GM21576 (cell line): ENCODE data around the gene KIFC3.

ENCODE experiments used
- ATAC-seq: cut with Tn5 transposase; IDR thresholded peaks from one replicate; pipeline ENCODE4 v1.9.1; 2021; ENCODE audit warnings: mild to moderate bottlenecking, moderate library complexity; ENCODE audit not compliant: unreplicated experiment

KIFC3 gene

GRCh38 chr16:57769541-57770145, 32.6 kb downstream of the KIFC3 start:
- no peak for ATAC-seq

DNA sequence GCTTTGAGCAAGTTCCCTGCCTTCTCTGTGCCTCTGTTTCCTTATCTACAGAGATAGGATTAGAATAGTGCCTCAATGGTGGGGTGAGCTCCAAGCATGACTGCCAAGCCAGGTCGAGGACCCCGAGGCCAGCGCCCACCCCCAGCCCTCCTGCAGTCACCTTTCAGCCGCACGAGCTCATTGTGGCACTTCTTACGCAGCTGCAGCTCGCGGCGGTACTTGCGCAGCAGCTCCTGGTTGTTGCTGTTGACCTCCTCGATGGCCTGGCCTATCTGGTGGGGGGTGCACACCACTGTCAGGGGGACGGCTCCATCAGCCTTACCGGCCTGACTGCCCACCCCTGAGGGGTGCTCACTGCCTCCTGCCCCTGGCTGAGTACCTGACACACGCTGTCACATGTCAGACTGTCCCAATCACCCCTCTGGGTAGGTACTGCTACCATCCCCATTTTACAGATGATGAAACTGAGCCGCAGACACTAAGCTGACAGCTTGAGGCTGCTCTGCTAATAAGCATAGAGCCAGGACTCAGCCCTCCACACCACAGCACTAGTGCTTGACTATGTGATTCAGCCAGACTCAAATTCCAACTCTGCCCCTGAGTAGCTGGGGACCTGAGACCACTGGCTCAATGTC, 35.5 kb downstream of the KIFC3 start:
- no peak for ATAC-seq

- no peak for ATAC-seq
Measured at GRCh38 chr16:57765160-57765728, 37.0 kb downstream of the KIFC3 start.

DNA sequence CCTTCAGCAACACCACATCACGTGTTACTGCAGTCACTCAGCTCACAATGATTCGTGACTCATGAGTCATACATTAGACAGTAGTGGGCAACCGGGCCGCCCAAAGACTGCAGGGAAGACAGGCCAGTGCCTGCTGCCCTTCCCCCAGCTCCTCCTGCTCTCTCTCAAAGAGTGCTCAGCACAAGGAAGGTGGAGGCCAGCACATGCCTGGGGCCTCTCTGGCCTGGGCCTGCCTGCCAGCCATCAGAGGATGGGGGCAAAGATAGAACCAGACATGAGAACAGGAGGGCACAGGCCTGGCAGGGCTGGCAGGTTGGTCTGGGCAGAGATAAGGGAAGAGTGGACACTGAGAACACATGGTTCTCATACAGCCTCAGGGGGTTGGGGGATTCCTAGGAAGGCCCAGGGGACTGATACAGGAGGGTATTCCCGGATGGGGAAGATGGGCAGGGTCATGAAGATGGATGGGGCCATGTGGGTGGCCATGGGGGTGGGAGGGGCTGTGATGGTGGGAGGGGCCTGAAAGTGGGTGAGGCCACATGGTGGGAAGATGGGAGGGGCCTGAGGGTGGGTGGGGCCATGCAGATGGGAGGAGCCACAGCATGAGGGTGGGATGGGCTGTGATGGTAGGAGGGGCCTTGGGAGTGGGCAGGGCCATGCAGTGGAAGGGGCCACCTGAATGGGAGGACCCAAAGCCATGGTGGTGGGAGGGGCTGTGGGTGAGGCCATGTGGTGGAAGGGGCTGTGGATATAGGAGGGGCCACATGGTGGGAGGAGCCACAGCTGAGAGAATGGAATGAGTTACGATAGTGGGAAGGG, 37.7 kb downstream of the KIFC3 start:
- no peak for ATAC-seq

DNA sequence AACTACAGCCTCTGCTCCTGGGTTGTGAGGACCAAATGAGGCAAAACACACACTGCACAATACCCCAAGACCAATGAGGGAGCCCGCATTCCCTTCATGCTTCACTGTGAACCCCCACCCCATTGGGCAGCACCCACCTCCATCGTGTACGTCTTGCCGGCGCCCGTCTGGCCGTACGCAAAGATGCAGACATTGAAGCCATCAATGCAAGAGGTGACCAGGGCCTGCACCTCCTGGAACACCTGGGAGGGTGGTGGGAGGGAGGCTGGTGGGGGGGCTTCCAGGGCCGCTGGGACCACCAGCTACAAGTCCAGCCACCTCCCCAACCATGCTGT, 38.3 kb downstream of the KIFC3 start:
- no peak for ATAC-seq

DNA sequence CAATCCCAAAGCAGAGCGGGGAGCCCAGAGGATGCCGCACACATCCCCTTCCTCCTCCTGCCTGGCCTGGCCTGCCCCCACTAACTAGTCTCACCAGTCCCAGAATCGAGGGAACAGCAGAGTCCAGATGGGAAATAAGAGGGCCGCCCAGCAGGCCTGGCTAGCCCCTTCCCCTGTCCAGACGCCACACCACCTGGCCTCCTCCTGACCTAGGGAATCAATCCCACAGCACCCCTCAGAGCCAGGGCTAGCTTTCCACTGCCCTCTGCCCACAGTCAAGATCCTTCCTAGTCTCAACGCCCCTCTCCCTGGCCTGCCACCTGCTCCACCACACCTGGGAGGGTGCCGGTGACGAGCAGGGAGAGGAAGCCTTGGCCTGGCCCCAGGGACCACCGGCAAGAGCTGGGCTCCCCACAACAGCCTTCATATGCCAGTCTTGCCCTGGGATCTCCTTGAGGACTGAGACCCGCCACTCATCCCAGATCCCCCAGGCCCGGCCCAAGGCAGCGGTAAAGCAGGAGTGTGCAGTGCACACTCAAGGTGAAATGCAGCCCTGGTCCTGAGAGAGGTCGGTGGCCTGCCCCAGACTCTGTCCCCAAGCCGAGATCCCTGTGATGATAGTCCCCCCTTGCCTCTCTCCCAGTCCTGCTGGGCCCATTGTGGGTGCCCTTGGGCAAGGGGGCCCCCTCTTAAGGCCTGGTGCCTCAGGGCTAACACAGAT, 38.8 kb downstream of the KIFC3 start:
- ATAC-seq = no peak

GRCh38 chr16:57762365-57763040, 39.8 kb downstream of the KIFC3 start:
- no peak for ATAC-seq

- ATAC-seq = no peak
Measured at GRCh38 chr16:57761957-57762356, 40.3 kb downstream of the KIFC3 start.

GRCh38 chr16:57761301-57761700, 41.0 kb downstream of the KIFC3 start:
- no peak for ATAC-seq

GRCh38 chr16:57760357-57761160, 41.7 kb downstream of the KIFC3 start:
- no peak for ATAC-seq

GRCh38 chr16:57759541-57760356, 42.5 kb downstream of the KIFC3 start:
- ATAC-seq = no peak

- no peak for ATAC-seq
Measured at GRCh38 chr16:57759131-57759530, 43.2 kb downstream of the KIFC3 start.

DNA sequence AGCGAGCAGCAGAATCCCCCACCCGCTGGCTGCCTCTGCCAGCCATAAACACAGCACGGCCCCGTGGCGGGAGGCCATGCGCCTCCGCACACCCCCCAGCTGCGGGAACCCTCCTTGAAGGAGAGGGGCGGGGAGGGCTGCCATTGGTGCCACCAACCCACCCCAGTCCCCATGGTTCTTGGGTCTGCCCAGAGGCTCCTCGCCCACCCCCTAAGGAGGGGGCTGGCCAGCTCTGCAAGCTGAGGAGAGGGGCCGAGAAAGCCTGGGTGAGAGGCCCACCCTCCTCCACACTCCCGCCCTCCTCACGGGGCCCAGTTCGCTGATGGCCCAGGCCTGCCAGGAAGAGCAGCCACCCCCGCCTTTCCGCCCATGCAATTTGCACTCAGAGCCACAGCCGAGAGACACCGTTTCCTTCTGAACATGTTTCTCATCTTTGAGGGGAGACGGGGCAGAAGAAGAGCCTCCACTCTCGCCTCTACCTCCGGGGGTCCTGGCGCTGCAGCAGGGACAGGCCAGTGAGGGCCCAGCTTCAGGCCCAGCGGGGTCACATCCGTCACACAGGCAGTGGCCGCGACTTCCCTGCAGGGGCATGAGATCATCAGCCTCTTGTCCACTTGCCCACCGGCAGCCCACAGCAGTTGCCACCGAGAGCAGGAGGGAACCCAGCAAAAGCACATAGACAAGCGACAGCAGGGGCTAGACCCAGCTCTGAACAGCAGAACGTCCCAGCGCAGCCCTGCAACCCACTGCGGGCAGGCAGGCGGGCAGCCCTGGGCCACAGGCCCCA, 43.8 kb downstream of the KIFC3 start:
- ATAC-seq = no peak

DNA sequence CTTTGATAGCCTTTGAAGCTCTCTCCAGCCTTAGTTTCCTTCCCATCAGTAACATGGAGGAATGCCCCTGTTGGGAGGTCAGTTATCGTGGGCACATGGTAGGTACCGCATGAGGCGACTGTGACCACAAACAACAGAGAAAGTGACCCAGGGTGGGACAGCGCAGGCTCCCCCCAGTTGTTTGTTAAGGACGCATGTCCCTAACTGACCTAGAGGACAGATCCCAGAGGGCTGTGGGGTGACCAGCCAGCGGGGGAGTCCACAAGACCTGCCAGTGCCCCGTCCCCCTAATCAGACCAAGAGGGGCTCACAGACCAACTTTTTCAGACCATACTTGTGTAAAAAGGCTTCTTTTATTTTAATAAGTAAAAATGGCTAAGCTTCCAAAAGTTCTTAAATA, 44.4 kb downstream of the KIFC3 start:
- ATAC-seq = no peak

GRCh38 chr16:57757326-57757786, 44.9 kb downstream of the KIFC3 start:
- ATAC-seq = peak; percentile 83

- no peak for ATAC-seq
Measured at GRCh38 chr16:57756424-57757325, 45.6 kb downstream of the KIFC3 start.
